Activated CD4-positive, alpha-beta T cell treated with anti-CD3 and anti-CD28 coated beads, Interleukin-2, amount 10 ng/mL, durations not matched to agents 7 days and 5 days (primary cell): Measurements from ENCODE around the gene MAVS. TPM values are rescaled to one million over a fixed set of nuclear protein-coding genes. Genes with fewer than 3 reads are reported as not detected.

Source experiments
- CTCF ChIA-PET: fragments of 350-600 bp; sonication (Branson Sonifier 250); formaldehyde crosslinking; loops from one replicate; lab custom pipeline; 2021; ENCODE audit warnings: antibody characterized with exemption; lab: Charles Lee
- POLR2A ChIA-PET: fragments of 350-600 bp; sonication (Branson Sonifier 250); formaldehyde crosslinking; loops from one replicate; lab custom pipeline; 2021; ENCODE audit warnings: antibody characterized with exemption; lab: Charles Lee
- DNase-seq: peaks from one replicate; pipeline ENCODE4 v3.0.0-alpha.2; 2020
- H3K27ac Mint-ChIP-seq: one replicate; pipeline ENCODE4 v1.8.0; 2021; ENCODE audit warnings: mild to moderate bottlenecking, moderate library complexity, mixed read lengths
- H3K27me3 Mint-ChIP-seq: one replicate; pipeline ENCODE4 v1.8.0; 2021; ENCODE audit warnings: mixed read lengths
- H3K36me3 Mint-ChIP-seq: one replicate; pipeline ENCODE4 v1.8.0; 2021; ENCODE audit warnings: low read depth, mixed read lengths
- H3K4me1 Mint-ChIP-seq: one replicate; pipeline ENCODE4 v1.8.0; 2021; ENCODE audit warnings: mixed read lengths
- H3K4me3 Mint-ChIP-seq: one replicate; pipeline ENCODE4 v1.8.0; 2021; ENCODE audit warnings: mild to moderate bottlenecking, moderate library complexity, mixed read lengths
- H3K9me3 Mint-ChIP-seq: one replicate; pipeline ENCODE4 v1.8.0; 2021; ENCODE audit warnings: mixed read lengths
- total RNA-seq, 2 experiments: library from RNA; stranded (reverse); gene quantifications; one replicate each; pipeline ENCODE4 v1.2.3, GENCODE V29; 2021

The MAVS gene
- total RNA-seq, 2 experiments from 2014 or later, result 34.8 to 36.4 TPM

DNA sequence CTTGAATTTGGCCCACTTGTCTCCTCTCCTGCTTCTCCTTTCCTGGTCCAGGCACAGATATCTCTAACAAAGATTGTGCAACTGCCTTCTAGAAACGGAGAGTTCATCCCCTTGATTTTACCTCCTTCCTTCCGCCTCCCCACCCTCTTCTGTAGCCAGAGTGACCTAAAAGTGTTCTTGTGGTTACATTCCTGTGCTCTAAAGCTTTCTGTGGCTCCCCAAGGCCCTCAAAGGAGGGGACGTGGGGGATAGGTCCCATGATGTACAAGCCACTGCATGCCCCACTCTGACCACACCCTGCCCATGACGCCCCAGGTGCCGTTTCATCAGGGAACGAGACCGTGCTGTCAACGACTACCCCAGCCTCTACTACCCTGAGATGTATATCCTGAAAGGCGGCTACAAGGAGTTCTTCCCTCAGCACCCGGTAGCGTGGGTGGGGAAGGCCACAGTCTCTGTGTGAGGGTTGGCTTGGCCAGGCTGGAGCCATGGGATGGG lies 42.3 kb upstream of the MAVS start:
- peaks cover 86% of the 10 kb centered on the region for H3K4me1 Mint-ChIP-seq
- H3K27me3 Mint-ChIP-seq, result no peaks in the 10 kb centered on the region
- ChIA-PET CTCF (interaction anchor here (8.3 kb wide), 1 partner anchor 12 kb away, joined by 94 read pairs; the partner anchor contains the start of gene AP5S1), POLR2A (no interaction called here)
- no peak for DNase-seq
- peaks cover 80% of the 10 kb centered on the region for H3K36me3 Mint-ChIP-seq
- peak overlapping the region; percentile 63 for H3K27ac Mint-ChIP-seq
- no peak overlapping the region for H3K4me3 Mint-ChIP-seq
- no peaks in the 10 kb centered on the region for H3K9me3 Mint-ChIP-seq

DNA sequence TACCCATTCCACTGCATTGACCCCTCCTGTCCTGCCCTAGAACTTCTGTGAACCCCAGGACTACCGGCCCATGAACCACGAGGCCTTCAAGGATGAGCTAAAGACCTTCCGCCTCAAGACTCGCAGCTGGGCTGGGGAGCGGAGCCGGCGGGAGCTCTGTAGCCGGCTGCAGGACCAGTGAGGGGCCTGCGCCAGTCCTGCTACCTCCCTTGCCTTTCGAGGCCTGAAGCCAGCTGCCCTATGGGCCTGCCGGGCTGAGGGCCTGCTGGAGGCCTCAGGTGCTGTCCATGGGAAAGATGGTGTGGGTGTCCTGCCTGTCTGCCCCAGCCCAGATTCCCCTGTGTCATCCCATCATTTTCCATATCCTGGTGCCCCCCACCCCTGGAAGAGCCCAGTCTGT lies 41.9 kb upstream of the MAVS start:
- peaks cover 75% of the 10 kb centered on the region for H3K36me3 Mint-ChIP-seq
- H3K4me1 Mint-ChIP-seq, result peaks cover 83% of the 10 kb centered on the region
- H3K27ac Mint-ChIP-seq, result peak overlapping the region; percentile 61
- POLR2A ChIA-PET, result interaction anchor here (0.5 kb wide), 1 partner anchor 1749 kb away, joined by 3 read pairs; no protein-coding TSS in a partner anchor
- CTCF ChIA-PET, result interaction anchor here (0.9 to 8.3 kb wide), 2 partner anchors 9 to 11 kb away, joined by 6 to 94 read pairs; partner anchors contain the start of genes AP5S1 and CDC25B
- no peak for DNase-seq
- no peaks in the 10 kb centered on the region for H3K9me3 Mint-ChIP-seq
- H3K4me3 Mint-ChIP-seq, result no peak overlapping the region
- H3K27me3 Mint-ChIP-seq, result no peaks in the 10 kb centered on the region

DNA sequence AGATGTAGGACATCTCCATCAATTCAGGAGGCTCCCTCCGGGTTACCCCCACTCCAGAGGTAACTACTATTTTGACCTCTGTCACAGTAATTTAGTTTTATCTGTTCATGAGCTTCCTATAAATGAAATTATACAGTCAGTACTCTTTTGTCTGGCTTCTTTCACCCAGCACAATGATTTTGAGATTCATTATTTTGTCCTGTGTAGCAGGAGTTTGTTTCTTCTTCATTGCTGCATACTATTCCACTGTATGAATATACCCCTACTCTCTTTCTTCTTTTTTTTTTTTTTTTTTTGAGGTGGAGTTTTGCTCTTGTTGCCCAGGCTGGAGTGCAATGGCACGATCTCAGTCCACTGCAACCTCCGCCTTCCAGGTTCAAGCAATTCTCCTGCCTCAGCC lies 38.1 kb upstream of the MAVS start:
- no peak for DNase-seq
- POLR2A ChIA-PET, result no interaction called here
- H3K4me3 Mint-ChIP-seq, result no peak overlapping the region
- H3K27me3 Mint-ChIP-seq, result no peaks in the 10 kb centered on the region
- peaks cover 83% of the 10 kb centered on the region for H3K4me1 Mint-ChIP-seq
- H3K9me3 Mint-ChIP-seq, result no peaks in the 10 kb centered on the region
- no peak overlapping the region for H3K27ac Mint-ChIP-seq
- CTCF ChIA-PET, result no interaction called here
- peaks cover 49% of the 10 kb centered on the region for H3K36me3 Mint-ChIP-seq

DNA sequence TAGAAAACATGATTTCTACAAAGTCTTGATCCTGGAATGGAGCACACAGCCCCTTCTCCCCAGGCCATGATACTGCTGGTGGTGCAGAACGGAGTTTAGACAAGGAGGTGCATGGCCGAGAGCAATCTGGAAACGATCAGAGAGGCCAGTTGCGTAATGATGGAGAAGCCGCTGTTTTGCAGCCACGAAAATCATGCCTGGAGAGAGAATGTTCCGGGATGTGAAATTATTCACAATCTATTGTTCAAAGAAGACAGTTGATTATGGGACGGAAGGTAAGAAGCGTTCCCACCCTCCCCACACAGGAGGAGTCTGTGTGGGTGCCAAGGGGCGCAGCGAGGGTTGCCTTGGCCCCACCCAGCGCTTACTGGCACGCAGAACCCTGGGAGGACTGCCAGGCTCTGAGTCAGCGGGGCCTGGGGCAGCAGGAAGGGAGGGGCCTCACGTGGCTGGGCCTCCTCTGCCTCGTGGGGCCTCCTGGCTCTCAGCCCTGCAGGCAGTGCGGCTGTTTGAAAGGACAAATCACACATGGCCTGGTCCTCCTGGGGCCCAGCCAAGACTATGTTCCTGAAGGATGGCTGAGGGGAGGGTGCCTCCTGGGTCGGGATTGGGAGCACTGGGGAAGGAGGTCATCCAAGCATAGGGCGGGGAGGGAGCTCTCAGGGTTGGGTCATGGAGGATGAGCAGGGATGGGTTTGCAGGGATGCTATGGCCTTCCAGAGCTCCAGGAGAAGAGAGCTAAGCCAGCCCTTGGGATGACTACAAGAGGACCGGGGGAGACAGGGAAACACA lies 35.0 kb upstream of the MAVS start:
- H3K9me3 Mint-ChIP-seq, result no peaks in the 10 kb centered on the region
- H3K27me3 Mint-ChIP-seq, result no peaks in the 10 kb centered on the region
- peaks cover 25% of the 10 kb centered on the region for H3K36me3 Mint-ChIP-seq
- H3K4me3 Mint-ChIP-seq, result peak overlapping the region; percentile 76
- POLR2A ChIA-PET, result no interaction called here
- peak; percentile 91 for DNase-seq
- peaks cover 83% of the 10 kb centered on the region for H3K4me1 Mint-ChIP-seq
- peak overlapping the region; percentile 97 for H3K27ac Mint-ChIP-seq
- CTCF ChIA-PET, result interaction anchor here (0.6 to 11.7 kb wide), 9 partner anchors 9 to 1276 kb away, joined by 3 to 94 read pairs (median 3); partner anchors contain the start of genes AP5S1, CDC25B and CENPB

DNA sequence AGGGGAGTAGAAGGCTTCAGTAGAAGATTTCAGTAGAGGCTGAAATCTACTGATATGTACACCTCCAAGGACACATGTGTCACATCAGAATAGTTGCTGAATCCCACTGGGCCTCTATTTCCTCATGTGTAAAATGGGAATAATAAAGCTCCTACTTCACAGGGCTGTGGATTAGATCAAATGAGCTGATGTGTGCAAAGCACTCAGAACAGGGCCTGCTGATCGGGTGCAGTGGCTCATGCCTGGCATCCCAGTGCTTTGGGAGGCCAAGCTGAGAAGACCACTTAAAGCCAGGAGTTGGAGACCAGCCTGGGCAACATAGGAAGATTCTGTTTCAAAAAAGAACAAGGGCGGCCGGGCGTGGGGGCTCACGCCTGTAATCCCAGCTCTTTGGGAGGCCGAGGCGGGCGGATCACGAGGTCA lies 34.4 kb upstream of the MAVS start:
- H3K36me3 Mint-ChIP-seq, result peaks cover 20% of the 10 kb centered on the region
- ChIA-PET CTCF (interaction anchor here (0.6 to 11.7 kb wide), 6 partner anchors 8 to 1275 kb away, joined by 3 to 94 read pairs (median 10); partner anchors contain the start of genes AP5S1, CDC25B and CENPB), POLR2A (no interaction called here)
- DNase-seq, result no peak
- H3K4me3 Mint-ChIP-seq, result peak overlapping the region; percentile 76
- no peaks in the 10 kb centered on the region for H3K9me3 Mint-ChIP-seq
- peaks cover 81% of the 10 kb centered on the region for H3K4me1 Mint-ChIP-seq
- H3K27ac Mint-ChIP-seq, result peak overlapping the region; percentile 97
- no peaks in the 10 kb centered on the region for H3K27me3 Mint-ChIP-seq

DNA sequence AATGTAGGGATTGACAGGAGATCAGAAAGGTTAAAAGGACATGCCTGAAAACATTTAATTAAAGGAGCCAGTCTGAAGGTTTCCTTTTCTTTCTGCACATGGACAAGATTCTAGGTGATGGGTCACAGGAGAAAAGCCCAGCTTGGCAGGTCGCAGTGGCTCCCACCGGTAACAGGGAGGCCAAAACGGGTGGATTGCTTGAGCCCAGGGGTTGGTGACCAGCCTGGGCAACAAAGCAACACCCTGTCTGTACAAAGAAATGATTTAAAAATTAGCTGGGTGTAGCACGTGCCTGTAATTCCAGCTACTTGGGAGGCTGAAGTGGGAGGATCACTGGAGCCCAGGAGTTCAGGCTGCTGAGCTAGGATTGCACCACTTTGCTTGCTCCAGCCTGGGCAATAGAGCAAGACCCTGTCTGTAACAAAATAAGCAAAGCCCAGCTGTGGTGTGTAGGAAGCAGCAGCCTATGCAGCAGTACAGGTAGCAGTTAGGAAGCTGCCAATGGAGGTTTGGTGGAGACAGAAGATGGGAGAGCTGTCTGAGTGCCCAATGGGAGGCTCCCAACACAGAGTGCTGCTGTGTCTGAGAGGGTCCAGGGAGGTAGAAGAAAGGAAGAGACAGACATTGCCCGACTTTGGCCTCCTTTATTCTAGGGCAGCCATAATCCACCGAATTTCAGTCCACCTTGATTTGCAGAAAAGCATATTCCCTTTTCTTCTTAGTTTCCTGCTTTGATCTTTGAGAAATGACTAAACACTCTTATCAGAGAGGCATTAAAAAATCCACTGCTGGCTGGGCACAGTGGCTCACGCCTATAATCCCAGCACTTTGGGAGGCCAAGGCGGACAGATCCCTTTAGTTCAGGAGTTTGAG lies 33.4 kb upstream of the MAVS start:
- Mint-ChIP-seq H3K4me3 (no peak overlapping the region), H3K36me3 (peaks cover 18% of the 10 kb centered on the region), H3K9me3 (no peaks in the 10 kb centered on the region), H3K4me1 (peaks cover 79% of the 10 kb centered on the region), H3K27me3 (no peaks in the 10 kb centered on the region), H3K27ac (peak overlapping the region; percentile 97)
- POLR2A ChIA-PET, result interaction anchor here (0.6 kb wide), 1 partner anchor 8 kb away, joined by 5 read pairs; no protein-coding TSS in a partner anchor
- CTCF ChIA-PET, result interaction anchor here (1.0 to 11.7 kb wide), 7 partner anchors 7 to 62 kb away, joined by 3 to 94 read pairs (median 4); partner anchors contain the start of genes AP5S1, CDC25B and CENPB
- DNase-seq, result no peak

DNA sequence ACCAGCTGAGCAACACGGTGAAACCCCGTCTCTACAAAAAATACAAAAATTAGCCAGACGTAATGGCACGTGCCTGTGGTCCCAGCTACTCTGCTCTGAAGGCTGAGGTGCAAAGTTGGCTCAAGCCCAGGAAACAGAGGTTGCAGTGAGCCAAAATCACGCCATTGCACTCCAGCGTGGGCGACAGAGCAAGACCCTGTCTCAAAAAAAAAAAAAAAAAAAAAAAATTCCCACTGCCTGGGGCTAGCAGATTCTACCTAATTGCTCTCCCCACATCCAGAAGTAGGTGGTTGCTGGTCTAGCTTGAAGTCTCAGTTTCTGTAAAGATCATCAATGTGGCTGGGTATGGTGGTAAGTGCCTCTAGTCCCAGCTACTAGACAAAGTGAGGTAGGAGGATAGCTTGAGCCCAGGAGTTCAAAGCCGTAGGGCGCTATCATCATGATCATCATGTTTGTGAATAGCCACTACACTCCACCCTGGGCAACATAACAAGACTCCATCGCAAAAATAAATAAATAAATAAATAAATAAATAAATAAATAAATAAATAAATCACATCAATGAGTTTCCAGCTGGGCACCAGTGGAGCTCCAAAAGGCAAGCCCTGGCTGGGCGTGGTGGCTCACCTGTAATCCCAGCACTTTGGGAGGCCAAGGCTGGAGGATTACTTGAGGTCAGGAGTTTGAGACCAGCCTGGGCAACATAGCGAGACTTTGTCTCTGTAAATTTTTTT lies 32.6 kb upstream of the MAVS start:
- H3K27ac Mint-ChIP-seq, result peak overlapping the region; percentile 97
- ChIA-PET POLR2A (no interaction called here), CTCF (interaction anchor here (0.6 to 11.7 kb wide), 9 partner anchors 12 to 372 kb away, joined by 3 to 94 read pairs (median 4); partner anchors contain the start of genes CDC25B and CENPB)
- peaks cover 83% of the 10 kb centered on the region for H3K4me1 Mint-ChIP-seq
- no peak for DNase-seq
- H3K4me3 Mint-ChIP-seq, result no peak overlapping the region
- no peaks in the 10 kb centered on the region for H3K9me3 Mint-ChIP-seq
- H3K36me3 Mint-ChIP-seq, result peaks cover 14% of the 10 kb centered on the region
- H3K27me3 Mint-ChIP-seq, result no peaks in the 10 kb centered on the region

DNA sequence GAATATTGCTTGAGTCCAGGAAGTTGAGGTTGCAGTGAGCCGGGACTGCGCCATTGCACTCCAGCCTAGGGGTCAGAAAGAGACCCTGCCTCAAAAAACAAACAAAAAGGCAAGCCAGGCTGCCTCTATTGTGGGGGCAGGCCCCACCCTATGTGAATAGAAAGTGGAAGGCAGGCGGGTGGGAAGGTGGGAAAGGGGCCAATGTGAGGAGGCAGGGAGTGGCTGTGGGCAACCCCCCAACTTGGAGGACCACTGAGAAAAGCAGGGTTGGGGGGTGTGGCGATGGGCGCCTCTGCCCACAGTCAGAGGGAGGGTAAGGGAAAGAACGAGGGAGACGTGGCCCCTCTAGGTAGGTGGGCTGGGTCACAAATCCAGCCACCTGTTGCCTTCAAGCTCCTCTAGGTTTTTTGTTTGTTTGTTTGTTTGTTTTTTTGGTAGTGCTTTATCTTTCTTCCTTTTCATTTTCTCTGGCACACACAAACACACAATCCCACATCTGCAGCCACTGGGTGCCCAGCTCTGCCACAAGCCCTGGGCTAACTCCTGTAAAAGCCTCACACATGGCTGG lies 31.6 kb upstream of the MAVS start:
- Mint-ChIP-seq H3K27ac (peak overlapping the region; percentile 95), H3K4me3 (no peak overlapping the region), H3K36me3 (peaks cover 14% of the 10 kb centered on the region), H3K27me3 (no peaks in the 10 kb centered on the region), H3K4me1 (peaks cover 89% of the 10 kb centered on the region), H3K9me3 (no peaks in the 10 kb centered on the region)
- CTCF ChIA-PET, result interaction anchor here (0.6 to 11.7 kb wide), 5 partner anchors 13 to 28 kb away, joined by 3 to 94 read pairs (median 6); partner anchors contain the start of genes CDC25B and CENPB
- no peak for DNase-seq
- POLR2A ChIA-PET, result no interaction called here

DNA sequence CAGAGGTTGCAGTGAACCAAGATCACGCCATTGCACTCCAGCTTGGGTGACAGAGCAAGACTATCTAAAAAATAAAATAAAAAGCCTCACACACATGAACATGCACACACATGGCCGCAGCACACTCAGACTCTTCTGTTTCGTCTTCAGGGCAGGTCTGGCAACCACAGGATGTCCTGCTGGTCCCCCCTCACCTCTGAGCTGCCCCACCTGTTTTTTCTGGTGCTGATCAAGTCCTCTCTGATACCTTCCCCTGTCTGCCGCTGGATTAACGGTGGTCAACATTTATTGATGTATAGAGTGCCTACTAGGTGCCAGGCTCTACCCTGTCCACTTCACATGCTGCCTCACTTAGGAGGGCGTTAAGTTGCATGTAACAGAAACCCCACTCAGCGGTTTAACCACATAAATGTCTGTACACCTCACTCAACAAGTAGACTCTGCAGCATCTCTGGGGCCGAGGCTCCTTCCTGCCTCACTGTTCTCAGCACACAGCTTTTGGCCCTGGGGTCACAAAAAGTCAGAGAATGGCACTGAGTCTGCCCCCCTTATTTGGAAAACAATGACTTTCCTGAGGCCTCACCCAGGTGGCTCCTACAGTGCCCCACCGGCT lies 30.8 kb upstream of the MAVS start:
- Mint-ChIP-seq H3K27ac (peak overlapping the region; percentile 95), H3K9me3 (no peaks in the 10 kb centered on the region), H3K36me3 (peaks cover 14% of the 10 kb centered on the region), H3K4me3 (peak overlapping the region; percentile 54), H3K27me3 (no peaks in the 10 kb centered on the region), H3K4me1 (peaks cover 83% of the 10 kb centered on the region)
- DNase-seq, result peak; percentile 69
- POLR2A ChIA-PET, result interaction anchor here (0.9 kb wide), 1 partner anchor 29 kb away, joined by 3 read pairs; the partner anchor contains the start of gene CENPB
- CTCF ChIA-PET, result interaction anchor here (1.2 to 11.7 kb wide), 3 partner anchors 14 to 29 kb away, joined by 3 to 94 read pairs (median 20); partner anchors contain the start of genes CDC25B and CENPB

DNA sequence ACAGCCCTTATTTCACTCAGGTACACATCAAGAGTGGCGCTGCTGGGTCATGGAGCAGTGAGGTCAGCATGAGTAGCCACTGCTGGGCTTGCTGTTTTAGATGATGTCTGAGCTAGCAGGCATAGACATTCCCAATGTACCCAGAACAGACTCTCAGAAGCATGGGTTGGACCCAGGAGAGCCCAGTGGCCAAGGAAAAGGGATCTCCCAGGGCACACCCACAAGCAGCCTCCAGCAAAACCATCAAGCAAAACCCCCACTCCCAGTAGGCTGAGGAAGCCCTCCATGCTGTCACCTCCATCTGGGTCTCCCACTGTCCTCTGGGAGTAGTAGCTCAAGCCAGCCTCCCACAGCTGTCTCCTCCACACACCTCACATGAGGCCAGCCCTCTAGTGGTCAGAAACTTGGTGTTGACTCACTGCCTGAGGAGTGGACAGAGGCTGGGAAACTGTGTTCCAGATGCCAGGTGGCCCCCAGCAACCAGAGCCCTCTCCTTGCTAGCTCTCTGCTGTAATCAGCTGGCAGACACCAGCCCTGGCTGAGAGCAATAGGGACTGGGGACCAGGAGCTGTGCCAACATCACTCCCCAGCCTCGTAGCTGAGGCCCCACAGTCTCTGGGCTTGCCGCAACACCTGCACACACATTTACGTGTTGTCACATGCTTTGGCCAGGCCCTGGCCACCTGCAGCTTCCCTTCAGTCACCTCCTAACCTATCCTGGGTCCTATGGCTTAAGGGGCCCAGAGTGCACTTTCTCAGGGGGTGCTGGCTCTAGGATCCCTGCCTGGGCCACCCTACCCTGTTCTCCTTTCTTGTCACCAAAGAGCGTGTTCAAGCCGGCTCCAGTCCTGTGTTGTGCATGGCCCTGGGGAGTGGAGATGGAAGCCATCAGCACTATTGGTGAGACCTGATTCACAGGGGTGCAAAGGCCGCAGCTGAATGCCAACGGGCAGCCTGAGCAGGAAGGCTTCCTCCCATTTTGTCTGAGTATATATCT lies 28.2 kb upstream of the MAVS start:
- ChIA-PET POLR2A (no interaction called here), CTCF (interaction anchor here (0.6 to 11.7 kb wide), 6 partner anchors 8 to 76 kb away, joined by 3 to 94 read pairs (median 3); partner anchors contain the start of gene CENPB)
- H3K4me1 Mint-ChIP-seq, result peaks cover 68% of the 10 kb centered on the region
- no peaks in the 10 kb centered on the region for H3K27me3 Mint-ChIP-seq
- no peaks in the 10 kb centered on the region for H3K9me3 Mint-ChIP-seq
- H3K4me3 Mint-ChIP-seq, result no peak overlapping the region
- H3K36me3 Mint-ChIP-seq, result peaks cover 11% of the 10 kb centered on the region
- H3K27ac Mint-ChIP-seq, result peak overlapping the region; percentile 92
- DNase-seq, result peak; percentile 39
